IMR-90 (cell line): ENCODE measurements around the gene HOXC10. TPM values are rescaled to one million over a fixed set of nuclear protein-coding genes. Genes with fewer than 3 reads are reported as not detected.

Experiments
- ATAC-seq: fragments of 200-7000 bp; cut with Tn5 transposase; 2 replicates; pipeline ENCODE4 v1.9.1; 2020; ENCODE audit warnings: low read depth, mild to moderate bottlenecking, moderate library complexity
- BruUV-seq: library from RNA; stranded (reverse); fragments of 400-500 nt; replicated peaks from 2 replicates; lab custom pipeline; 2021; lab: Mats Ljungman, UMichigan
- CTCF ChIA-PET: fragments of 300-600 bp; formaldehyde crosslinking; extraction: SDS; loops from one replicate; lab custom pipeline; 2021; ENCODE audit warnings: antibody characterized with exemption; lab: Yijun Ruan, JAX
- POLR2A ChIA-PET: fragments of 300-600 bp; sonication (Branson Sonifier 250); formaldehyde crosslinking; loops from one replicate; lab custom pipeline; 2022; ENCODE audit warnings: antibody characterized with exemption; ENCODE audit not compliant: unreplicated experiment; lab: Charles Lee
- DNase-seq: peaks from one replicate; pipeline ENCODE4 v3.0.0; 2013
- H2AFZ ChIP-seq: replicated peaks from 2 replicates; pipeline ENCODE3; 2013; ENCODE audit warnings: low read length, mild to moderate bottlenecking; ENCODE audit not compliant: poor library complexity
- H2AK5ac ChIP-seq: 2 replicates; pipeline ENCODE4 v1.6.1; 2013; ENCODE audit warnings: low read depth, low read length, inconsistent platforms
- H2AK9ac ChIP-seq: replicated peaks from 2 replicates; pipeline ENCODE3; 2013; ENCODE audit warnings: mild to moderate bottlenecking, low read depth, low read length, moderate library complexity; ENCODE audit not compliant: poor library complexity
- H2BK120ac ChIP-seq: 2 replicates; pipeline ENCODE4 v1.6.1; 2013; ENCODE audit warnings: low read depth, low read length, inconsistent platforms
- H2BK15ac ChIP-seq: 3 replicates; pipeline ENCODE4 v1.6.1; 2013; ENCODE audit warnings: low read depth, low read length, inconsistent platforms
- H2BK20ac ChIP-seq: 2 replicates; pipeline ENCODE4 v1.6.1; 2013; ENCODE audit warnings: low read depth, mild to moderate bottlenecking, inconsistent platforms, low read length, moderate library complexity
- H2BK5ac ChIP-seq: 2 replicates; pipeline ENCODE4 v1.6.1; 2013; ENCODE audit warnings: mild to moderate bottlenecking, low read depth, low read length, inconsistent platforms; ENCODE audit not compliant: poor library complexity, severe bottlenecking
- H3K14ac ChIP-seq: replicated peaks from 2 replicates; pipeline ENCODE4 v1.6.1; 2013; ENCODE audit warnings: low read depth, low read length, inconsistent platforms
- H3K18ac ChIP-seq: 2 replicates; pipeline ENCODE4 v1.6.1; 2013; ENCODE audit warnings: low read depth, low read length, control low read depth
- H3K23ac ChIP-seq: 2 replicates; pipeline ENCODE4 v1.6.1; 2013; ENCODE audit warnings: low read depth, low read length, inconsistent platforms
- H3K27ac ChIP-seq: 2 replicates; pipeline ENCODE4 v1.5.1; 2013; ENCODE audit warnings: mild to moderate bottlenecking, control low read depth, low read length; ENCODE audit not compliant: insufficient read depth
- H3K27me3 ChIP-seq: 2 replicates; pipeline ENCODE4 v1.6.1; 2013; ENCODE audit warnings: low read length; ENCODE audit not compliant: control insufficient read depth, insufficient read depth
- H3K36me3 ChIP-seq: 2 replicates; pipeline ENCODE4 v1.6.1; 2013; ENCODE audit warnings: low read length, mixed read lengths; ENCODE audit not compliant: control insufficient read depth, insufficient read depth
- H3K4ac ChIP-seq: 2 replicates; pipeline ENCODE4 v1.6.1; 2013; ENCODE audit warnings: low read depth, low read length, inconsistent platforms
- H3K4me1 ChIP-seq: 2 replicates; pipeline ENCODE4 v1.6.1; 2013; ENCODE audit warnings: low read length, mixed read lengths; ENCODE audit not compliant: control insufficient read depth, insufficient read depth
- H3K4me2 ChIP-seq: 2 replicates; pipeline ENCODE4 v1.6.1; 2013; ENCODE audit warnings: low read depth, mild to moderate bottlenecking, control low read depth, low read length, moderate library complexity
- H3K4me3 ChIP-seq: 2 replicates; pipeline ENCODE4 v1.5.1; 2013; ENCODE audit warnings: low read depth, mild to moderate bottlenecking, control low read depth, low read length, moderate library complexity; ENCODE audit not compliant: insufficient read depth
- H3K56ac ChIP-seq: 2 replicates; pipeline ENCODE4 v1.6.1; 2013; ENCODE audit warnings: low read length, inconsistent platforms; ENCODE audit not compliant: insufficient read depth; ENCODE audit errors: extremely low read depth
- H3K79me1 ChIP-seq, 2 experiments: 2 replicates each; pipeline ENCODE4 v1.6.1; 2013; ENCODE audit warnings: low read length in 2 of 2, inconsistent platforms in 1 of 2, low read depth in 1 of 2
- H3K9ac ChIP-seq: 2 replicates; pipeline ENCODE4 v1.6.1; 2013; ENCODE audit warnings: low read depth, low read length, control low read depth
- H3K9me1 ChIP-seq: 2 replicates; pipeline ENCODE4 v1.6.1; 2013; ENCODE audit warnings: low read length, inconsistent platforms; ENCODE audit not compliant: insufficient read depth
- H3K9me3 ChIP-seq: 2 replicates; pipeline ENCODE4 v1.6.1; 2013; ENCODE audit warnings: low read length; ENCODE audit not compliant: control insufficient read depth, insufficient read depth
- H4K20me1 ChIP-seq: 2 replicates; pipeline ENCODE4 v1.6.1; 2013; ENCODE audit warnings: low read length, inconsistent platforms; ENCODE audit not compliant: insufficient read depth
- H4K5ac ChIP-seq: 2 replicates; pipeline ENCODE4 v1.6.1; 2013; ENCODE audit warnings: mild to moderate bottlenecking, low read depth, low read length, control low read depth
- H4K8ac ChIP-seq, 2 experiments: 2 replicates each; pipeline ENCODE4 v1.6.1; 2013; ENCODE audit warnings: low read depth in 2 of 2, low read length in 2 of 2, control low read depth in 1 of 2, inconsistent platforms in 1 of 2
- H4K91ac ChIP-seq: 2 replicates; pipeline ENCODE4 v1.6.1; 2013; ENCODE audit warnings: low read depth, low read length, inconsistent platforms; ENCODE audit not compliant: insufficient read depth
- BHLHE40 ChIP-seq: fragments of 150-350 bp; IDR thresholded peaks from 2 replicates; pipeline ENCODE4 v1.6.1; 2016; ENCODE audit warnings: mild to moderate bottlenecking, low read depth, low read length
- CEBPB ChIP-seq: IDR thresholded peaks from 2 replicates; pipeline ENCODE4 v1.6.1; 2012; ENCODE audit warnings: low read depth, low read length, improper control_type of control experiment
- CHD1 ChIP-seq: IDR thresholded peaks from 2 replicates; pipeline ENCODE4 v1.6.1; 2012; ENCODE audit warnings: low read depth, low read length, improper control_type of control experiment
- FOS ChIP-seq: fragments of 150-350 bp; IDR thresholded peaks from 2 replicates; pipeline ENCODE4 v1.6.1; 2016; ENCODE audit warnings: low read depth, low read length
- MAFK ChIP-seq: IDR thresholded peaks from 2 replicates; pipeline ENCODE4 v1.6.1; 2012; ENCODE audit warnings: low read depth, low read length, improper control_type of control experiment
- MAZ ChIP-seq: IDR thresholded peaks from 2 replicates; pipeline ENCODE4 v1.6.1; 2012; ENCODE audit warnings: low read depth, mild to moderate bottlenecking, low read length, improper control_type of control experiment, moderate library complexity, borderline replicate concordance
- NFE2L2 ChIP-seq: fragments of 150-350 bp; IDR thresholded peaks from 2 replicates; pipeline ENCODE4 v1.6.1; 2016; ENCODE audit warnings: low read depth, mild to moderate bottlenecking, low read length
- POLR2A ChIP-seq: IDR thresholded peaks from 2 replicates; pipeline ENCODE4 v1.6.1; 2012; ENCODE audit warnings: mild to moderate bottlenecking, low read depth, low read length
- RAD21 ChIP-seq: IDR thresholded peaks from 2 replicates; pipeline ENCODE4 v1.6.1; 2012; ENCODE audit warnings: low read length, improper control_type of control experiment
- RCOR1 ChIP-seq: IDR thresholded peaks from 2 replicates; pipeline ENCODE4 v1.6.1; 2012; ENCODE audit warnings: mild to moderate bottlenecking, low read length, improper control_type of control experiment; ENCODE audit not compliant: insufficient replicate concordance
- RFX5 ChIP-seq: IDR thresholded peaks from 2 replicates; pipeline ENCODE4 v1.8.0; 2012; ENCODE audit warnings: low read depth, mild to moderate bottlenecking, low read length, moderate library complexity
- SMC3 ChIP-seq: fragments of 150-350 bp; IDR thresholded peaks from 2 replicates; pipeline ENCODE4 v1.6.1; 2016; ENCODE audit warnings: low read depth, mild to moderate bottlenecking, antibody characterized with exemption, low read length, moderate library complexity
- WGBS, 2 experiments: methylation state at CpG; one replicate each; pipeline versions ENCODE4 v1.1.5 to v1.1.7; 2013; ENCODE audit warnings: missing lambda C conversion rate in 2 of 2; ENCODE audit not compliant: insufficient read length in 1 of 2; ENCODE audit errors: extremely low coverage in 2 of 2; 5-methylcytosine and 5-hydroxymethylcytosine counted together
- dilution Hi-C: fragments of 300-500 bp; cut with HindIII; formaldehyde crosslinking; loops from one replicate; pipeline ENCODE4 v1.14.3; 2018; ENCODE audit warnings: low sequenced_read_pairs; ENCODE audit not compliant: unreplicated experiment
- in situ Hi-C: fragments of 300-500 bp; cut with MboI; formaldehyde crosslinking; loops from 3 replicates; pipeline ENCODE4 v1.14.3; 2019; ENCODE audit warnings: low sequenced_read_pairs, inconsistent platforms, mixed read lengths
- intact Hi-C: fragments of 100-400 bp; cut with micrococcal nuclease; formaldehyde crosslinking; loops from 2 replicates; pipeline ENCODE4 v1.10.0; 2022
- polyA plus RNA-seq, 3 experiments: library from polyadenylated mRNA; depleted of rRNA; stranded (reverse); fragments of >200 nt; gene quantifications; 2 replicates each; pipeline ENCODE4 v1.2.3, GENCODE V29; 2012; ENCODE audit warnings: low replicate concordance in 1 of 3
- total RNA-seq: library from RNA; depleted of rRNA; stranded (reverse); fragments of >200 nt; gene quantifications from 2 replicates; pipeline ENCODE4 v1.2.3, GENCODE V29; 2012
- TF ChIP-seq, protein P1 (sequence below): fragments of 150-350 bp; IDR thresholded peaks from 2 replicates; pipeline ENCODE4 v1.6.1; 2017; ENCODE audit warnings: mild to moderate bottlenecking, antibody characterized with exemption, low read length, low read depth
- TF ChIP-seq, protein P2 (sequence below): conservative IDR thresholded peaks from 2 replicates; pipeline ENCODE4 v1.5.1; 2012; ENCODE audit warnings: mild to moderate bottlenecking, low read depth, low read length, improper control_type of control experiment
- TF ChIP-seq, protein P3 (sequence below): fragments of 150-350 bp; IDR thresholded peaks from 2 replicates; pipeline ENCODE4 v1.6.1; 2016; ENCODE audit warnings: low read depth, mild to moderate bottlenecking, low read length, moderate library complexity, borderline replicate concordance

Gene HOXC10
- total and polyA plus RNA-seq, 2 of the 4 experiments (the other 2 are of a cell fraction), result 0.15 TPM; not detected in 1

DNA sequence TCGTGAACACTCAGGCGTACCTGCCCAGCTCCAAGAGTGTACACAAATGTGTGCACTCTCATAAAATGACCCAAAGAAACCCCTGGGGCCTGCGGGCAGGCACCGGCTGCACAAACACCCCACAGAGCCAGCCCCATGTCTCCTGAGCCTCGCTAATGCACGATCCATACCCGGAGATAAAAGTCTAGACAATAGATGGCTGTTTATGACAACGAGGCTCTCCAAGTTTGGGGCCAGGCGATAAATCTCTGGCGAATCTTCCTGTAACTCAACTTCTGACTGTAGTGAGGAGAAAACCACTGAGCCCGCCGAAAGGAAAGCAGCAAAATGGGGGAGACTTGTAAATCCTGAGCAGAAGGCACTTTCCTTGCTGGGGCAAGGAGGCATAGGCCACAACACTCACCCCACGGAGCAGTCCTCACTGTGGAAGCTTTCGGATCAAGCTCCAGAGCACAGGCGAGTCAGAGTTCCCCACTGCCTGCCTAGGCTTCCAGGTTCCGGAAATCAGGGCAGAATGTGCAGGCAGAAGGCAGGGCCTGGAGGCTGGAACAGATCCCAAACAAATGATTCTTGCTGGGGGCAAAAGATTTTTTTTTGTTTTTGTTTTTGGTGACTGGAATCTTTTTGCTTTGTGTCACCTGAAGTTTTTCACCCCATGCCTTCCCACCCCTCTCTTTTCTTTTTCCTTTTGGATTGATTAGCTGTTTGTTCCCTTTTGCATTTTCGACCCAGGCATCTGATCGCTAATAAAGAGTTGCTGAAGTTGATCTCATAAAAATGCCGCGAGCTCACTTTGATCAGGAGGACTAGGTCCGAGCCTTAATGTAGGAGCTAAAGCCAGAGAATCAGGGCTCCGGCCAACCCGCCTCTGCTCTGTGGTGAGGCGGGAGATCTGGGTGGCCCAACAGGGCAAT is 16.5 kb upstream of the HOXC10 start:
- Histone ChIP-seq H3K4me2 (no peak overlapping the region), H3K9me1 (no peaks in the 10 kb centered on the region), H3K9ac (no peak overlapping the region), H4K20me1 (no peaks in the 10 kb centered on the region), H3K27ac (no peak overlapping the region), H3K27me3 (peaks cover 99% of the 10 kb centered on the region), H3K56ac (no peak overlapping the region), H3K9me3 (peaks cover 9% of the 10 kb centered on the region), H3K4me1 (no peaks in the 10 kb centered on the region), H3K4me3 (no peak overlapping the region), H2AK5ac (no peak overlapping the region), H3K14ac (no peak overlapping the region), H4K8ac (no peak overlapping the region), H4K5ac (no peak overlapping the region), H4K91ac (no peak overlapping the region), H3K18ac (no peak overlapping the region), H2BK120ac (no peak overlapping the region), H2BK20ac (no peak overlapping the region), H3K23ac (no peak overlapping the region), H2BK5ac (no peak overlapping the region), H3K4ac (no peak overlapping the region), H2AFZ (no peak overlapping the region), H3K36me3 (no peaks in the 10 kb centered on the region), H2BK15ac (no peak overlapping the region), H2AK9ac (no peak overlapping the region), H3K79me1 (no peaks in the 10 kb centered on the region)
- intact Hi-C loops, result no loop called here
- no TSS peak for BruUV-seq
- in situ Hi-C loops, result no loop called here
- CTCF ChIA-PET, result no interaction called here
- POLR2A ChIA-PET, result no interaction called here
- TF ChIP-seq RCOR1 (no peak), FOS (no peak), RAD21 (no peak), RFX5 (no peak), POLR2A (no peak), CHD1 (no peak), MAZ (no peak), SMC3 (no peak), MAFK (no peak), NFE2L2 (no peak), BHLHE40 (no peak), CEBPB (no peak)
- TF ChIP-seq, protein P1, sequence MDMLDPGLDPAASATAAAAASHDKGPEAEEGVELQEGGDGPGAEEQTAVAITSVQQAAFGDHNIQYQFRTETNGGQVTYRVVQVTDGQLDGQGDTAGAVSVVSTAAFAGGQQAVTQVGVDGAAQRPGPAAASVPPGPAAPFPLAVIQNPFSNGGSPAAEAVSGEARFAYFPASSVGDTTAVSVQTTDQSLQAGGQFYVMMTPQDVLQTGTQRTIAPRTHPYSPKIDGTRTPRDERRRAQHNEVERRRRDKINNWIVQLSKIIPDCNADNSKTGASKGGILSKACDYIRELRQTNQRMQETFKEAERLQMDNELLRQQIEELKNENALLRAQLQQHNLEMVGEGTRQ, result no peak
- TF ChIP-seq, protein P2, sequence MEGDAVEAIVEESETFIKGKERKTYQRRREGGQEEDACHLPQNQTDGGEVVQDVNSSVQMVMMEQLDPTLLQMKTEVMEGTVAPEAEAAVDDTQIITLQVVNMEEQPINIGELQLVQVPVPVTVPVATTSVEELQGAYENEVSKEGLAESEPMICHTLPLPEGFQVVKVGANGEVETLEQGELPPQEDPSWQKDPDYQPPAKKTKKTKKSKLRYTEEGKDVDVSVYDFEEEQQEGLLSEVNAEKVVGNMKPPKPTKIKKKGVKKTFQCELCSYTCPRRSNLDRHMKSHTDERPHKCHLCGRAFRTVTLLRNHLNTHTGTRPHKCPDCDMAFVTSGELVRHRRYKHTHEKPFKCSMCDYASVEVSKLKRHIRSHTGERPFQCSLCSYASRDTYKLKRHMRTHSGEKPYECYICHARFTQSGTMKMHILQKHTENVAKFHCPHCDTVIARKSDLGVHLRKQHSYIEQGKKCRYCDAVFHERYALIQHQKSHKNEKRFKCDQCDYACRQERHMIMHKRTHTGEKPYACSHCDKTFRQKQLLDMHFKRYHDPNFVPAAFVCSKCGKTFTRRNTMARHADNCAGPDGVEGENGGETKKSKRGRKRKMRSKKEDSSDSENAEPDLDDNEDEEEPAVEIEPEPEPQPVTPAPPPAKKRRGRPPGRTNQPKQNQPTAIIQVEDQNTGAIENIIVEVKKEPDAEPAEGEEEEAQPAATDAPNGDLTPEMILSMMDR, result no peak
- TF ChIP-seq, protein P3, sequence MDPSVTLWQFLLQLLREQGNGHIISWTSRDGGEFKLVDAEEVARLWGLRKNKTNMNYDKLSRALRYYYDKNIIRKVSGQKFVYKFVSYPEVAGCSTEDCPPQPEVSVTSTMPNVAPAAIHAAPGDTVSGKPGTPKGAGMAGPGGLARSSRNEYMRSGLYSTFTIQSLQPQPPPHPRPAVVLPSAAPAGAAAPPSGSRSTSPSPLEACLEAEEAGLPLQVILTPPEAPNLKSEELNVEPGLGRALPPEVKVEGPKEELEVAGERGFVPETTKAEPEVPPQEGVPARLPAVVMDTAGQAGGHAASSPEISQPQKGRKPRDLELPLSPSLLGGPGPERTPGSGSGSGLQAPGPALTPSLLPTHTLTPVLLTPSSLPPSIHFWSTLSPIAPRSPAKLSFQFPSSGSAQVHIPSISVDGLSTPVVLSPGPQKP, result no peak
- DNase-seq (no peak), ATAC-seq (no peak)
- WGBS, 2 experiments, result no CpG with 5 or more reads among the region's 24 CpGs
- dilution Hi-C loops, result no loop called here
